Hepatic stellate cell (primary cell): ENCODE measurements around the gene SLC34A2.
"Not testable (repeated sequence)": the region's sequence is repeated elsewhere in the genome, so short reads cannot be mapped to it uniquely, and the experiment has no call there.

ENCODE experiments used
- DNase-seq: peaks from one replicate; pipeline ENCODE4 v3.0.0; 2011; ENCODE audit warnings: low spot score

SLC34A2 gene, protein sequence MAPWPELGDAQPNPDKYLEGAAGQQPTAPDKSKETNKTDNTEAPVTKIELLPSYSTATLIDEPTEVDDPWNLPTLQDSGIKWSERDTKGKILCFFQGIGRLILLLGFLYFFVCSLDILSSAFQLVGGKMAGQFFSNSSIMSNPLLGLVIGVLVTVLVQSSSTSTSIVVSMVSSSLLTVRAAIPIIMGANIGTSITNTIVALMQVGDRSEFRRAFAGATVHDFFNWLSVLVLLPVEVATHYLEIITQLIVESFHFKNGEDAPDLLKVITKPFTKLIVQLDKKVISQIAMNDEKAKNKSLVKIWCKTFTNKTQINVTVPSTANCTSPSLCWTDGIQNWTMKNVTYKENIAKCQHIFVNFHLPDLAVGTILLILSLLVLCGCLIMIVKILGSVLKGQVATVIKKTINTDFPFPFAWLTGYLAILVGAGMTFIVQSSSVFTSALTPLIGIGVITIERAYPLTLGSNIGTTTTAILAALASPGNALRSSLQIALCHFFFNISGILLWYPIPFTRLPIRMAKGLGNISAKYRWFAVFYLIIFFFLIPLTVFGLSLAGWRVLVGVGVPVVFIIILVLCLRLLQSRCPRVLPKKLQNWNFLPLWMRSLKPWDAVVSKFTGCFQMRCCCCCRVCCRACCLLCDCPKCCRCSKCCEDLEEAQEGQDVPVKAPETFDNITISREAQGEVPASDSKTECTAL

DNA sequence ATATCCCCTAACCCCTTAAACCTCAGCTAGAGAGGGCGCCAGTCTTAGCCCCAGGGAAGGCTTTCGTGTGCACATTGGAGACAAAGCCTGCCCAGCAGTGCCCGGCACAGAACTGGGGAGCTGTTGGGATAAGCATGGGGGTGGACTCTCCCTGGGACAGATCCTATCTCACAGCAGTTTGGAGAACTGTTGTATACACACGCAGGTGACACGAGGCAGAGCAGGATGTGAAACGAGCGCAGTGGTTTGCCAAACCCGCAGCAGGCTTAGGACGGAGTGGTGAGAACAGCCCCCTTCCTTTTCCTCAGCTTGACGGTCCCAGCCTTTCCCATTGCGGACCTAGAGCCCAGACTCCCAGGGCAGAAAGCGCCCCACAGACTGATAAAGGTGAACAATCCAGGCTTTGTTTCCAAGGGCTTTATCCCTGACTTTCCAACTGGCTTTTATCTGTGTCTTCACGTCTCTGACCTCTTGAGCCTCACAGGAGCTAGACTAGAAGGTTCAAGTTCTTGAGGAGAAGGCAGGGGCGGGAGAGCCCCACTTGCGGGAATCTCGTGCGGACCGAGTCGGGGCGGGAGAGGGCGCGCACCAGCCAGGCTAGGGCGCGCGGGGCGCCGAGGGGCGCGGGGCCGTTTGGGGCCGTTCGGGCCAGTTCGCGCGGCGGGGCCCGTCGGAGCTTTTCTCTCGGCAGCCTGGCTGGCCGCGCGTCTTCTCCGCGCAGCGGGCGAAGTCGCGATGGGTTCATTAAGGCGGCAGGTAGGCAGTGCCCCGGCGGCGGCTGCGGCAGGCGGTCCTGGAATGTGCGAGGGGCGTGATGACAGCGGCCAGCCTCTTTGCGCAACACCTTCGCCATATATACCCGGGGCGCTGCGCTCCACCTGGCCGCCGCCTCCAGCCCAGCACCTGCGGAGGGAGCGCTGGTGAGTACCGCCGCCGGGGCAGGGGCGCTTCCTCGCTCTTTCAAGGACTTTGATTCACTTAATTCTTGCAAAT is at the start of gene SLC34A2:
TSS of gene SLC34A2 (plus strand) at position 881 of the 993 bp plus-strand sequence. CDS start 6,650 bp downstream, outside the sequence.
- DNase-seq, result no peak

DNA sequence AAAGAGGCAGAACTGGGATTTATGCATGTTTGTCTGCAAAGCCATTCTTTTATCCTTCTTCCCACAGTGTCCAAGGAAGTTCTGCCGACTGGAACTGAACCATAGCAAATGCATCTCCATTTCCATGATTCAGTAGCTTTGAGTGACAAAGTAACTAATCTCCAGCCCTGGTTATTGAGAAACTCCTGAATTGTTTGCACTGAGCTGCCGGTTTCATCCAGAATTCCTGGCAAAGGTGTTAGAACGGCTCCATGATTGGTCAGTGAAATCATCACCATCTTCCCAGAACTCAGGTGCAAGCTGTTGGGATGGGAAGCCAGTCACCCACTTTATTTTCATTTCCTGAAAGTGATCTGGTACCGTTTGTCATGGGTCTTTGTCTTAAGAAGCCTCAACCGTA is 47.0 kb upstream of the SLC34A2 start:
- DNase-seq, result no peak

DNA sequence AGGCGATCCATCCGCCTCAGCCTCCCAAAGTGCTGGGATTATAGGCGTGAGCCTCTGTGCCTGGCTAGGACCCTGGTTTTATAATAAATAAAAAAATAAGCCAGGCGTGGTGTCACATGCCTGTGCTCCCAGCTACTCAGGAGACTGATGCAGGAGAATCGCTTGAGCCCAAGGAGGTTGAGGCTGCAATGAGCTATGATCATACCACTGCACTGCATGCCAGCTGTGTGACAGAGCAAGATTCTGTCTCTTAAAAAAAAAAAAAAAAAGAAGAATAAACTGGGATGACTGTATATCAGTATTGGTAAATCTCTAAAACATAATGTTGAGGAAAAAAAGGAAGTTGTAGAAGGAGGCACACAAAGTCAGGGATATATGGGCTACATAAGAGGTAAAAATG is 45.7 kb upstream of the SLC34A2 start:
- no peak for DNase-seq

DNA sequence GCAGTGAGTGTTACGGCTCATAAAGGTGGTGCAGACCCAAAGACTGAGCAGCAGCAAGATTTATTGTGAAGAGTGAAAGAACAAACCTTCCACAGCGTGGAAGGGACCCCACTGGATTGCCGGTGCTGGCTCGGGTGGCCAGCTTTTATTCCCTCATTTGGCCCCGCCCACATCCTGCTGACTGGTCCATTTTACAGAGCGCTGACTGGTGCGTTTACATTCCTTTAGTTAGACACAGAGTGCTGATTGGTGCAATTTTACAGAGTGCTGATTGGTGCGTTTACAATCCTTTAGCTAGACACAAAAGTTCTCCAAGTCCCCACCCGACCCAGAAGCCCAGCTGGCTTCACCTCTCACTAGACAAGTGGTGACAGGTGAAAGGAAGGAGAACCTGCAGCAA is 42.0 kb upstream of the SLC34A2 start:
- not testable (repeated sequence) for DNase-seq

GRCh38 chr4:25614807-25615206 is 40.8 kb upstream of the SLC34A2 start:
- no peak for DNase-seq

- no peak for DNase-seq
Observed at GRCh38 chr4:25621027-25621930, 34.4 kb upstream of the SLC34A2 start.

- DNase-seq, result no peak
Observed at GRCh38 chr4:25624616-25625015, 31.0 kb upstream of the SLC34A2 start.

- no peak for DNase-seq
Observed at GRCh38 chr4:25628451-25628850, 27.2 kb upstream of the SLC34A2 start.

- DNase-seq, result no peak
Observed at GRCh38 chr4:25632135-25632534, 23.5 kb upstream of the SLC34A2 start.

DNA sequence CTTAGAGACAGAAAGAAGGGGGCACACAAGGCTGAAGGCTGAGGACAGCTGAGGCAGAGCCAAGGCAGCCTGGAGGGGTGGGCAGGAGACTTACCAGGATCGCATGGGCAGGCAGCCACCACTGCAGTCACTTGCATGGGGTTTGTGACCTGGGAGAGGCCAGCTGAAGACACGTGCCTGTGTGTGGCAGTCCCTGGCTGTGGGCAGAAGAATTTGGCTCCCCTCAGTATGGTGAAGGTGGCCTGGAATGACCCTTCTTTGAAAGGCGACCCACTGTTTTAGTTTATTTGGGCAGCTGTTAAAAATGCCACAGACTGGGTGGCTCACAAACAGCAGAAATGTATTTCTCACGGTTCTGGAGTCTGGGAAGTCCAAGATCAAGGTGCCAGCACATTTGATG is 22.1 kb upstream of the SLC34A2 start:
- DNase-seq, result no peak

GRCh38 chr4:25635501-25635900 is 20.1 kb upstream of the SLC34A2 start:
- DNase-seq, result no peak

DNA sequence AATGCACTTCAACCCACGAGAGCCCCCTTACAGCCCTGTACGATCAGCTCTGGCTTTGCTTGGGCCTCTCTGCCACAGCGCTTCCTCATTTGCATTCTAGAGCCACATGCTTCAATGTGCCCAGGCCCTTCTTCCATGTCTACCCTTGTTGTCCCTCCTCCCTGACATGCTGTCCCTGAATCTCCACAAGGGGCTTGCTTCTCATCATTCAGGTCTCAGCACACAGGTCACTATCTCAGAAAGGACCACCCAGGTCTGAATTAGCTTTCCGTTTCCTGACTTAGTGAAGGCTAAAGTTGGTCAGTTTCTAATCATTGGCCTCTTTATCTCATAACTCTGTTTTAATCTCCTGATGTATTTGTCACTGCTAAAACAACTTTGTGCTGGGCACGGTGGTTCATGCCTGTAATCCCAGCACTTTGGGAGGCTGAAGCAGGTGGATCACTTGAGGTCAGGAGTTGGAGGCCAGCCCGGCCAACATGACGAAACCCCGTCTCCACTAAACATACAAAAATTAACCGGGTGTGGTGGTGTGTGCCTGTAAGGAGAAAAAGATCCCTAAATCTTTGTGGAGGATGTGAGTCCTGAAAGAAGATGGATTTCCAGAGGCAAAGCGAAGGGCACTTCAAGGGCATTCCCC is 17.9 kb upstream of the SLC34A2 start:
- DNase-seq, result no peak

DNA sequence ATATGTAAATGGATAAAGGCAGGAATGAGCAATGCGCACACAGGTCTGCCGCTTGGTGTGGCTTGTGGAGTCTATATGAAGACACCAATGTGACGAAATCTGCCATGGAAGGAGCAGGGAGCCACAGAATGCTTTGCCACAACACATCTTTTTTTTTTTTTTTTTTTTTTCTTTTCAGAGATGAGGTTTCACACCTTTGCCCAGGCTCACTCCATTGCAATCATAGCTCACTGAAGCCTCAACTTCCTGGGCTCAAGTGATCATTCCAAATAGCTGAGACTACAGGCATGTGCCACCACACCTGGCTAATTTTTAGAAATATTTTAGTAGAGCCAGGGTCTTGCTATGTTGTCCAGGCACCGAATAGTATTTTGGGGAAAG is 17.4 kb upstream of the SLC34A2 start:
- no peak for DNase-seq

DNA sequence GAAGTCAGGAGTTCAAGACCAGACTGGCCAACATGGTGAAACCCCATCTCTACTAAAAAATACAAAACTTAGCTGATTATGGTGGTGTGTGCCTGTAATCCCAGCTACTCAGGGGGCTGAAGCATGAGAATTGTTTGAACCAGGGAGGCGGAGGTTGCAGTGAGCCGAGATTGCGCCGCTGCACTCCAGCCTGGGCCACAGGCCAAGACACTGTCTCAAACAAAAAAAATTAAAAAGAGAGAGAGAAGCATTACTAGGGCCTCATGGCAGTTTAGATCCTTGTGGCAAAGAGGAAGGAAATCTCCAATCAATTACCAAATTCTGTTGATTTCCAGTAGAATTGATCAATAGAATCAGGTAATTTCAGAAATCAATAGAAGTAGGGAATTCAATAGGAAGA is 16.8 kb upstream of the SLC34A2 start:
- DNase-seq, result no peak

DNA sequence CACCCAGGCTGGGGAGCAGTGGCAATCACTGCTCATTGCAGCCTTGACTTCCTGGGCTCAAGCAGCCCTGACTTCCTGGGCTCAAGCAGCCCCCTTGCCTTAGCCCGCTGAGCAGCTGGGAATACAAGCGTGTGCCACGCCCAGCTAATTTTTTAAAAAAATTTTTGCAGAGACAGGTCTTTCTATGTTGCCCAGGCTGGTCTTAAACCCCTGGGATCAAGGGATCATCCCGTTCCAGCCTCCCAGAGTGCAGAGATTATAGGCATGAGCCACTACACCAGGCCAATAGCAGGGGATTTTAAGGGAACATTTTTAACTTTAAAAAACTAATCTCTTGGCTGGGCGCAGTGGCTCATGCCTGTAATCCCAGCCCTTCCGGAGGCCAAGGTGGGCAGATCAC is 5.3 kb upstream of the SLC34A2 start:
- no peak for DNase-seq

DNA sequence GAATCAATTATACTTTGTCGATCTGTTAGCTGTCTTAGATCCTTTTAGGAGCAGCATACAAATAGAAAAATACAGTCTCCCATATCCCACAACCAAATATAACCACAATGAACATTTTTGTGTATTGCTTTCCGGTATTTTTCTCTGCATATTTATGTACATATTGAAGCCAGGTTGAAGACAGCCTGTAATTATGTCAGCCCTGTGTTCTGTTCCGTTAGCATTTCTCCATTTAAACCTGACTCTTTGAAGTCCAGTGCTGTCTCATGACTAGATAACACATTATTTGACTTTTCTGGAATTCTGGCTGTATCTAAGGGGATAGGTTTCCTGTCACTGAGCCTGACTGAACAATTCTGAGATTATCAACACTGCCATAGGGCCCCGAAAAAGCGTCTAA is 4.0 kb upstream of the SLC34A2 start:
- no peak for DNase-seq

DNA sequence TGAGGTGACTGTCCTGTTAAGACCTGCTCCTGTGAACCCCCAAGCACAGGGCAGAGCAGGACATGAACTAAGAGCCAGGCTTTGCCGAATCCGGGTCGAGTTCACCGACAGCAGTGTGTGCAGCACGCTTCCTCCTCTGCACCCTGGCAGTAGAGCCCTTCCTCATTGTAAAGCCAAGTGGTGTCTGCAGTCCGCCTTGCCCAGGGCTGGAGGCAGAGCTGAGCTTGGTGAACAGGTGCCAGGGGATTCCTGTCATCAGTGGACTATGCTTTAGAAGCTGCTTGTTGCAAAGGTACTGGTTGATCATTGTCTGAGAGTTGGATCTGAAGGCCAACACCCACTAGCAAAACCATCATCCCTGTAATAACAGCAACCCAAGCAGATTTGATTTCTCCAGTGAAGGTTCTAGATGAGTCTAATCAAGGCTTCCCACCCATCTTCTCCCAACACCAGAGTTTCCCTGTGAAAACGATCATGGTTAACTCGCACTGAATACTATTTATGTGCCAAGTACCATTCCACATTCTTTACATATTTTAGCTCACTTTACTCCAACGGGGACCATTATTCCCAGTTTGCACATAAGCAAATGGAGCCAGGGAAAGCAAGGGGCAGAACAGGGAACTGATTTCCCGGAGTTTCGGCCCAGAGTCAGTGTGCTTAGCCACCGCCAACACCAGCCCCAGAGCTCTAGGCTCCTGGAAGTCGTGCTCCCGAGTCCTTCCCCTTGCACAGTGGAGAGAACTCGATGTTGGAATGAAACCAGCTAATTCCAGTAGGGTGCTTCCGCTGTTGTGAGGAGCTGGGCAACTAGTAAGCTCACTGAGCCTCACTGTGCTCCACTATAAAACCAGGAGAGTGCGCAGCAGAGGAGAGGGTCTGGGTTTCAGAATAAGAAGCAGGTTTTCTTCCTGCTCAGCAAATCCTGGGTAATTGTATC is 1.4 kb upstream of the SLC34A2 start:
- DNase-seq, result no peak

DNA sequence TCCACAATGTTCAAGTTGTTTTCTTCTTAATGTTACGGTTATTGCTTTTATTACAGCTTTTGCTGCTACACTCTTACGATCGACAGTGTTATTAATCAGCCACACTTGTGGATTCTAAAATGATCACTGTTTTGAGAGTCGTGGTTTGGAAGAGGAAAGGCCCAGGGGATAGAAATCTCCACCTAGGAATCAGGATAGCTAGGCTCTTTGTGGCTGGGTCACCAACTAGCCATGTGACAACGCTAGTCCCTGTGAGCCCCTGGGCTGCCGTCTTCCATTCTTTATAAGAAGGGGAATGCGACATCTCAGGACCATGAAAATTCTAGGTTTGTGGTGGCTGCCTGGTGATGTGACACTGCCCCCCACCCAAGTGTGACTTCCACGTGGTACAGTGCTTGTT is 380 bp downstream of the SLC34A2 start:
- no peak for DNase-seq

DNA sequence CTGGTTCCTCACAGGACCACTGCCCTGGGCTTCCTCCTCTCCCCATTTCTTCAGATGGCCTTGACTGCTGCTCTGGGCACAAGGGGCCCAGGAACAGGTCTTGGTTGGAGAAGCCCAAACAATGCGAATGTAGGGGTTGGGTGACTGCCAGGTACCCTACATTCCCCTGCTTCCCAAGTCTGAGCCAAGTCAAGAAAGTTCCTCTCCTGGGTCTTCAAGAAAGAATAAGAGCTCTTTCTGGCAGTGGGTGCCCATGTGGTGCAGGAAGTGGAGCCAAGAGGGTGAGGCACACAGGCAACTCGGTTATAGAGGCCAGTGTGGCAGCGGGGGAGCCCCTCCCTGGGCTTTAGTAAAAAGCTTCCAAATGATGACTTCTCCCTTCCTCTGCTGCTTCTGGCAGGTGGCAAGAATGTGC is 2.7 kb downstream of the SLC34A2 start:
- no peak for DNase-seq

DNA sequence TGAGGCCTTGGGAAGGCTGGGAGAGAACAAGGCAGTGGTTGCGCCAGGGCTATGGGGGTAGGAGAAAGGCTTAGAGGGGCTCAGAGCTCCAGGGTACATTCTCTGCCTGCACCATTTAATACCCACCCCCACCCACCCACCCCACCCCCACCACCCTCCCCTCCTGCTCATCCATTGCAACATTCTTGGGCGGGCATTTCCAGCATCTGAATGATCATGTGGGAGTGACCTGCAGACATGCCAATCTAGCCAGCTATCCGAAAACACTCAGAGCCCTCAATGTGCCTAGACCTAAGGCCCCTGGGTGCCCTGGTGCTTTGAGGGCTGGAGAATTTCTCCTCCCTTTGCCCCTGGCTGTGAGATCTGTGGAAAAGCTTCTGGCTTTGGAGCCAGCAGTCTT is 3.1 kb downstream of the SLC34A2 start:
- no peak for DNase-seq
